Trophoblast cell (in vitro differentiated cells and primary cell): Measurements from ENCODE around the gene GLG1.

ENCODE experiments used
- DNase-seq, 2 donors: peaks; one replicate each; pipeline ENCODE4 v3.0.0-alpha.2; 2016
- H2AFZ ChIP-seq: 2 replicates; pipeline ENCODE4 v1.6.1; 2013; ENCODE audit warnings: low read length, moderate library complexity, mild to moderate bottlenecking; ENCODE audit not compliant: insufficient read depth, poor library complexity
- H2AK5ac ChIP-seq: 2 replicates; pipeline ENCODE4 v1.6.1; 2013; ENCODE audit warnings: mild to moderate bottlenecking, low read length
- H2BK120ac ChIP-seq: 2 replicates; pipeline ENCODE4 v1.6.1; 2013; ENCODE audit warnings: low read length, mild to moderate bottlenecking, moderate library complexity; ENCODE audit not compliant: insufficient read depth, poor library complexity
- H2BK12ac ChIP-seq: 2 replicates; pipeline ENCODE4 v1.6.1; 2013; ENCODE audit warnings: mild to moderate bottlenecking, low read length, moderate library complexity
- H2BK5ac ChIP-seq: 2 replicates; pipeline ENCODE4 v1.6.1; 2013; ENCODE audit warnings: low read length, low read depth, moderate library complexity, mild to moderate bottlenecking; ENCODE audit not compliant: poor library complexity
- H3K14ac ChIP-seq: 2 replicates; pipeline ENCODE4 v1.6.1; 2013; ENCODE audit warnings: mild to moderate bottlenecking, low read length
- H3K18ac ChIP-seq: 2 replicates; pipeline ENCODE4 v1.6.1; 2013; ENCODE audit warnings: mild to moderate bottlenecking, low read length
- H3K23ac ChIP-seq: 2 replicates; pipeline ENCODE4 v1.6.1; 2013; ENCODE audit warnings: low read length
- H3K27ac ChIP-seq: 2 replicates; pipeline ENCODE4 v1.5.1; 2013; ENCODE audit warnings: low read depth, mild to moderate bottlenecking, inconsistent platforms, low read length, moderate library complexity
- H3K27me3 ChIP-seq: 2 replicates; pipeline ENCODE4 v1.6.1; 2013; ENCODE audit warnings: inconsistent platforms, mild to moderate bottlenecking, low read length, moderate library complexity; ENCODE audit not compliant: insufficient read depth
- H3K36me3 ChIP-seq, 2 experiments: 1 replicate in 1 of 2; 2 replicates in 1 of 2; pipeline ENCODE4 v1.6.1; 2013; ENCODE audit warnings: low read length in 2 of 2, mild to moderate bottlenecking in 2 of 2, moderate library complexity in 1 of 2; ENCODE audit not compliant: insufficient read depth in 2 of 2, control insufficient read depth in 1 of 2
- H3K4ac ChIP-seq: 2 replicates; pipeline ENCODE4 v1.6.1; 2013; ENCODE audit warnings: low read depth, mild to moderate bottlenecking, low read length, moderate library complexity
- H3K4me1 ChIP-seq, 2 experiments: 1 replicate in 1 of 2; 2 replicates in 1 of 2; pipeline ENCODE4 v1.6.1; 2013; ENCODE audit warnings: low read length in 2 of 2, mild to moderate bottlenecking in 2 of 2, moderate library complexity in 1 of 2; ENCODE audit not compliant: insufficient read depth in 2 of 2, control insufficient read depth in 1 of 2
- H3K4me2 ChIP-seq: 2 replicates; pipeline ENCODE4 v1.6.1; 2013; ENCODE audit warnings: inconsistent platforms, mild to moderate bottlenecking, low read length, moderate library complexity
- H3K4me3 ChIP-seq: 2 replicates; pipeline ENCODE4 v1.5.1; 2013; ENCODE audit warnings: mild to moderate bottlenecking, low read depth, low read length, inconsistent platforms
- H3K79me1 ChIP-seq: one replicate; pipeline ENCODE4 v1.6.1; 2013; ENCODE audit warnings: low read length
- H3K79me2 ChIP-seq: 2 replicates; pipeline ENCODE4 v1.6.1; 2013; ENCODE audit warnings: low read length, mild to moderate bottlenecking; ENCODE audit not compliant: control insufficient read depth, insufficient read depth, poor library complexity
- H3K9ac ChIP-seq: 2 replicates; pipeline ENCODE4 v1.6.1; 2013; ENCODE audit warnings: mild to moderate bottlenecking, low read length
- H3K9me3 ChIP-seq: 2 replicates; pipeline ENCODE4 v1.6.1; 2013; ENCODE audit warnings: low read depth, mild to moderate bottlenecking, control low read depth, inconsistent platforms, low read length; ENCODE audit not compliant: insufficient read depth
- H4K12ac ChIP-seq: 2 replicates; pipeline ENCODE4 v1.6.1; 2013; ENCODE audit warnings: low read depth, mild to moderate bottlenecking, low read length, moderate library complexity
- H4K8ac ChIP-seq: 2 replicates; pipeline ENCODE4 v1.6.1; 2013; ENCODE audit warnings: low read depth, mild to moderate bottlenecking, low read length, moderate library complexity
- H4K91ac ChIP-seq: one replicate; pipeline ENCODE4 v1.6.1; 2013; ENCODE audit warnings: low read depth, mild to moderate bottlenecking, low read length, moderate library complexity
- WGBS: extraction: QIAGEN DNeasy Blood & Tissue Kit; methylation state at CpG from one replicate; pipeline ENCODE4 v1.1.7; 2013; ENCODE audit warnings: missing lambda C conversion rate; ENCODE audit not compliant: insufficient read length, insufficient coverage; ENCODE audit errors: extremely low coverage; 5-methylcytosine and 5-hydroxymethylcytosine counted together

Gene GLG1

DNA sequence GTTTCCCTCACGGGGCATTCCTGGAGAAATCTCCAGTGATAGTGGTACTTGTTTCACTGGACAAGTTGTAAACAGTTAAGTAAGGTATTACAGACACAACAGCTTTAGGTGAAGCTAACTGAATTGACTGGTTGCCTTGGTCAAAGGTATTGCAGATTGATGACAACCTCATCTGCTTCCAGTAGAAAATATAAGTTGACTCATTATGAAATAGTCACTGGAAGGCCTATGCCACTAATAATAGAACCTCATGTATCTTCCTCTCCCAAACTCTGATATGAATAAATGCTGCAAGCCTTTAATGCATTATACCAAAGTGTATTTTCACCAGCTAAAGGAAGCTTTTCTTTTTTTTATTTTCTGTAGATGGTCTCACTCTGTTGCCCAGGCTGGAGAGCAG, 44.8 kb downstream of the GLG1 start:
- no CpG with 5 or more reads among the region's 1 CpG for WGBS
- Histone ChIP-seq H2BK120ac (no peak overlapping the region), H3K18ac (no peak overlapping the region)

DNA sequence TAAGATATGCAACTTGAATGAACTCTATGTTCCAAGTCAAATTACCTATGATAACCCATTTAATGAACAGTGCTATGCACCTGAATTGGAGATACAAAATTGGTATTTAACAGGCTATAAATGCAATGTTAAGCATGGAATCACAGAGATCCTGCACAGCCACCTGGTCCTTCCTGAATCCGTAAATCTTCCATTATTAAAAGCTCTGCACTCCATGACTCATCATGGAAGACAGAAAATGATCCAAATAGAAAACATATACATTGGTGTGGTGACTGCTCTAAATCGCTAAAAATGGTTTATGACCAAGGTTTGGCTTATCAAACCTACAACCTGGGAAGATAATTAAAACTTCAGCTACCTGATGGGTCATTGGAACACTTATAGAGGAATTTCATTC, 45.3 kb downstream of the GLG1 start:
- WGBS = no CpG with 5 or more reads among the region's 2 CpGs
- Histone ChIP-seq H3K79me1 (no peaks in the 10 kb centered on the region), H3K4ac (no peak overlapping the region), H4K8ac (no peak overlapping the region), H4K12ac (no peak overlapping the region), H2BK120ac (no peak overlapping the region), H2BK12ac (no peak overlapping the region), H2AFZ (no peak overlapping the region), H3K23ac (no peak overlapping the region), H3K18ac (no peak overlapping the region), H3K9ac (no peak overlapping the region), H4K91ac (no peak overlapping the region), H2AK5ac (no peak overlapping the region), H3K36me3 (no peaks in the 10 kb centered on the region), H3K27me3 (no peaks in the 10 kb centered on the region), H3K4me1 (peaks cover 0 to 3% of the 10 kb centered on the region in 2 experiments), H3K4me2 (no peak overlapping the region), H3K9me3 (no peaks in the 10 kb centered on the region), H2BK5ac (no peak overlapping the region), H3K4me3 (no peak overlapping the region), H3K14ac (no peak overlapping the region), H3K79me2 (peaks cover 2% of the 10 kb centered on the region), H3K27ac (no peak overlapping the region)
- DNase-seq = no peak

More for the DNA sequence above, 44.8 kb downstream of the GLG1 start:
- Histone ChIP-seq H2BK12ac (no peak overlapping the region), H2AFZ (no peak overlapping the region), H3K9ac (no peak overlapping the region), H3K9me3 (no peaks in the 10 kb centered on the region), H3K4me3 (no peak overlapping the region), H3K23ac (no peak overlapping the region), H3K14ac (no peak overlapping the region), H4K8ac (no peak overlapping the region), H4K91ac (no peak overlapping the region), H3K4me2 (no peak overlapping the region), H3K79me1 (peaks cover 2% of the 10 kb centered on the region), H4K12ac (no peak overlapping the region), H3K36me3 (no peaks in the 10 kb centered on the region), H3K79me2 (peaks cover 2% of the 10 kb centered on the region), H3K4ac (no peak overlapping the region), H2AK5ac (no peak overlapping the region), H2BK5ac (no peak overlapping the region), H3K27ac (no peak overlapping the region), H3K4me1 (peaks cover 0 to 3% of the 10 kb centered on the region in 2 experiments), H3K27me3 (no peaks in the 10 kb centered on the region)
- DNase-seq = no peak

DNA sequence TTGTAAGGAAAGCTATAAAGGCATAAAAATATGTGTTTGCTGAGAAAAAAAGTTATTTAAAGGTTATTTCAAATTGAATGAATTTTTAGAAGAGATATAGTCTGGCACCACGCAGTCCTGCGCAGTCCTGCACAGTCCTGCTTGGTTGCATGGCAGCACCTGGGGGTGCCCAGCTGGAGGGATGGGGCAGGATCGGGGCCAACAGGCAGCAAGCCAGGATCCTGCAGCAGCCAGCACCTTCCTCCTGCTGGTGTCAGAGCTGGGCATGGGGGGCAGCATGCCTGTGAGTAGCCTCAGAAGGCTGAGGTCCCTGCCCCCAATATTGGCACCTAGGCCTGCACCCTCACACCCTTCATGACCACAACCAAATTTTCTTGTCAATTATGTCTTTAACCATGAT, 46.0 kb downstream of the GLG1 start:
- Histone ChIP-seq H3K23ac (no peak overlapping the region), H3K14ac (no peak overlapping the region), H3K79me2 (peaks cover 2% of the 10 kb centered on the region), H3K4me1 (peaks cover 0 to 3% of the 10 kb centered on the region in 2 experiments), H2AFZ (no peak overlapping the region), H3K18ac (peak overlapping the region; percentile 81), H3K9ac (no peak overlapping the region), H4K8ac (no peak overlapping the region), H3K9me3 (no peaks in the 10 kb centered on the region), H4K12ac (no peak overlapping the region), H3K27ac (no peak overlapping the region), H2BK120ac (no peak overlapping the region), H3K36me3 (no peaks in the 10 kb centered on the region), H4K91ac (no peak overlapping the region), H2BK12ac (no peak overlapping the region), H2AK5ac (no peak overlapping the region), H3K79me1 (no peaks in the 10 kb centered on the region), H3K27me3 (no peaks in the 10 kb centered on the region), H3K4me2 (no peak overlapping the region), H3K4ac (peak overlapping the region; percentile 66), H2BK5ac (no peak overlapping the region), H3K4me3 (no peak overlapping the region)
- WGBS = no CpG with 5 or more reads among the region's 3 CpGs
- DNase-seq = no peak

DNA sequence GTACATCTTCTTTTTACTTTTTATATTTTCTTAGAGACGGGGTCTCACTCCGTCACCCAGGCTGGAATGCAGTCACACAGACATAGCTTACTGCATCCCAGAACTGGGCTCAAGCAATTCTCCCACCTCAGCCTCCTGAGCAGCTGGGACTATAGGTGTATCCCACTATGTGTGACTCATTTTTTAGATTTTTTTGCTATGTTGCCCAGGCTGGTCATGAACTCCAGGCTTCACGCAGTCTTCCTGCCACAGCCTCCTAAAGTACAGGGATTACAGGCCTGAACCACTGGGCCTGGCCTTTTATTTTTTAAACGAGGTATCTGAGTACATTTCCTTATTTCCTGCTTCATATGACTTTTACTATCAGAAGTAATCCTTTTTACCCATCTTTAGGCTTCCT, 48.0 kb downstream of the GLG1 start:
- Histone ChIP-seq H2BK5ac (no peak overlapping the region), H3K79me1 (no peaks in the 10 kb centered on the region), H3K14ac (no peak overlapping the region), H3K18ac (no peak overlapping the region), H3K9ac (no peak overlapping the region), H4K8ac (no peak overlapping the region), H3K9me3 (no peaks in the 10 kb centered on the region), H3K27ac (no peak overlapping the region), H3K4me2 (no peak overlapping the region), H3K4me3 (no peak overlapping the region), H2AK5ac (no peak overlapping the region), H3K23ac (no peak overlapping the region), H2AFZ (no peak overlapping the region), H2BK12ac (no peak overlapping the region), H4K91ac (no peak overlapping the region), H3K79me2 (peaks cover 2% of the 10 kb centered on the region), H3K36me3 (no peaks in the 10 kb centered on the region), H3K4me1 (peaks cover 0 to under 1% of the 10 kb centered on the region in 2 experiments), H4K12ac (no peak overlapping the region), H2BK120ac (no peak overlapping the region), H3K4ac (no peak overlapping the region), H3K27me3 (no peaks in the 10 kb centered on the region)
- WGBS = no CpG with 5 or more reads among the region's 4 CpGs
- DNase-seq = peak in 1 of 2 donors; percentile 40
